Cardiac muscle cell (in vitro differentiated cells and primary cell): ENCODE data around the gene AADACL3. TPM values are rescaled to one million over a fixed set of nuclear protein-coding genes. Genes with fewer than 3 reads are reported as not detected.

Source experiments
- DNase-seq, 2 donors: peaks; one replicate each; pipeline versions ENCODE4 v3.0.0 to v3.0.0-alpha.2; 2010 to 2017; ENCODE audit warnings: low read depth in 1 of 2, low spot score in 1 of 2
- H3K27ac ChIP-seq: fragments of 200-600 bp; sonication (generic); 2 replicates; pipeline ENCODE4 v1.5.1; 2016
- H3K27me3 ChIP-seq: fragments of 200-600 bp; sonication (generic); 2 replicates; pipeline ENCODE4 v1.6.0; 2016; ENCODE audit warnings: control low read depth
- H3K36me3 ChIP-seq: fragments of 200-600 bp; sonication (generic); 2 replicates; pipeline ENCODE4 v1.5.1; 2016; ENCODE audit warnings: control low read depth
- H3K4me1 ChIP-seq: fragments of 200-600 bp; sonication (generic); 2 replicates; pipeline ENCODE4 v1.8.1; 2017; ENCODE audit warnings: low read depth, mild to moderate bottlenecking, mixed run types
- H3K4me3 ChIP-seq: fragments of 200-600 bp; sonication (generic); 2 replicates; pipeline ENCODE4 v1.5.1; 2016; ENCODE audit warnings: mild to moderate bottlenecking
- H3K9me3 ChIP-seq: fragments of 200-600 bp; sonication (generic); 2 replicates; pipeline ENCODE4 v1.5.1; 2017; ENCODE audit warnings: low read depth, mild to moderate bottlenecking, control low read depth
- polyA plus RNA-seq: library from polyadenylated mRNA; unstranded; fragments of >200 nt; fragmentation: Nextera tagmentation; extraction: Ambion mirVana; gene quantifications from 2 replicates; pipeline ENCODE4 v1.2.1, GENCODE V29; 2016
- total RNA-seq: library from RNA; depleted of rRNA; stranded (reverse); fragments of >200 nt; gene quantifications from 2 replicates; pipeline ENCODE4 v1.2.3, GENCODE V29; 2016
- TF ChIP-seq, protein P1 (sequence below): IDR thresholded peaks from 2 replicates; pipeline ENCODE4 v1.5.1; 2012; ENCODE audit warnings: low read depth, mild to moderate bottlenecking, low read length

AADACL3 gene
- total and polyA plus RNA-seq, 2 experiments from 2014 or later: not detected

DNA sequence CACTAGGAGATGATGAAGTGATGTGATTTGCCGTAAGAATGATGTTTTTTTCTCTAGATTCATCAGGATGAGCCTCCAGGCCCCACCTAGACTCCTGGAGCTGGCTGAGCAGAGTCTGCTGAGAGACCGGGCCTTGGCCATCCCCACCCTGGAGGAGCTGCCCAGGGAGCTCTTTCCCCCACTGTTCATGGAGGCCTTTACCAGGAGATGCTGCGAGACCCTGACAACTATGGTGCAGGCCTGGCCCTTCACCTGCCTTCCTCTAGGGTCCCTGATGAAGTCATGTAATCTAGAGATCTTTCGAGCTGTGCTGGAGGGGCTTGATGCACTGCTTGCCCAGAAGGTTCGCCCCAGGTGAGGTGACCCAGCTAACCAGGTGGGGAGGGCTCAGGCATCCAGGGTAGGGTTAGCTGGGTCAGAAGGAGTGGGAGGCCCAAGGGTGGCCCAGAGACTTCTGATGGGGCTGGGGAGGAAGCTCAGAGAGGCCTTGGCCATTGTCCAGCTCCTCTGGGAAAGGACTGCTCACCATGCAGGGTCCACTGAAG is 59.0 kb downstream of the AADACL3 start:
- DNase-seq: no peak
- Histone ChIP-seq H3K9me3 (no peaks in the 10 kb centered on the region), H3K36me3 (no peaks in the 10 kb centered on the region), H3K27ac (no peak overlapping the region), H3K27me3 (no peaks in the 10 kb centered on the region), H3K4me1 (no peaks in the 10 kb centered on the region), H3K4me3 (no peak overlapping the region)
- TF ChIP-seq, protein P1, sequence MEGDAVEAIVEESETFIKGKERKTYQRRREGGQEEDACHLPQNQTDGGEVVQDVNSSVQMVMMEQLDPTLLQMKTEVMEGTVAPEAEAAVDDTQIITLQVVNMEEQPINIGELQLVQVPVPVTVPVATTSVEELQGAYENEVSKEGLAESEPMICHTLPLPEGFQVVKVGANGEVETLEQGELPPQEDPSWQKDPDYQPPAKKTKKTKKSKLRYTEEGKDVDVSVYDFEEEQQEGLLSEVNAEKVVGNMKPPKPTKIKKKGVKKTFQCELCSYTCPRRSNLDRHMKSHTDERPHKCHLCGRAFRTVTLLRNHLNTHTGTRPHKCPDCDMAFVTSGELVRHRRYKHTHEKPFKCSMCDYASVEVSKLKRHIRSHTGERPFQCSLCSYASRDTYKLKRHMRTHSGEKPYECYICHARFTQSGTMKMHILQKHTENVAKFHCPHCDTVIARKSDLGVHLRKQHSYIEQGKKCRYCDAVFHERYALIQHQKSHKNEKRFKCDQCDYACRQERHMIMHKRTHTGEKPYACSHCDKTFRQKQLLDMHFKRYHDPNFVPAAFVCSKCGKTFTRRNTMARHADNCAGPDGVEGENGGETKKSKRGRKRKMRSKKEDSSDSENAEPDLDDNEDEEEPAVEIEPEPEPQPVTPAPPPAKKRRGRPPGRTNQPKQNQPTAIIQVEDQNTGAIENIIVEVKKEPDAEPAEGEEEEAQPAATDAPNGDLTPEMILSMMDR: no peak

DNA sequence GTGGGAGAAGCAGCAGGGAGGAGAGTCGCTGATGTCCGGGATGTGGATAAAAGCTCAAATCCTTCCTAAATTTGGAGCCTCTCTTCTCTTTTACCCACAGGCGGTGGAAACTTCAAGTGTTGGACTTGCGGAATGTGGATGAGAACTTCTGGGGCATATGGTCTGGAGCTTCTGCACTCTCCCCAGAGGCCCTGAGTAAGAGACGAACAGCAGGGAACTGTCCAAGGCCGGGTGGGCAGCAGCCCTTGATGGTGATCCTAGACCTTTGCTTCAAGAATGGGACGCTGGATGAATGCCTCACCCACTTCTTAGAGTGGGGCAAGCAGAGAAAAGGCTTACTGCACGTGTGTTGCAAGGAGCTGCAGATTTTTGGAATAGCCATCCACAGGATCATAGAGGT is 59.5 kb downstream of the AADACL3 start:
- H3K36me3 ChIP-seq: no peaks in the 10 kb centered on the region
- H3K4me3 ChIP-seq: no peak overlapping the region
- no peak for DNase-seq
- no peaks in the 10 kb centered on the region for H3K4me1 ChIP-seq
- H3K27ac ChIP-seq: no peak overlapping the region
- H3K9me3 ChIP-seq: no peaks in the 10 kb centered on the region
- H3K27me3 ChIP-seq: no peaks in the 10 kb centered on the region
- TF ChIP-seq, protein P1: no peak

DNA sequence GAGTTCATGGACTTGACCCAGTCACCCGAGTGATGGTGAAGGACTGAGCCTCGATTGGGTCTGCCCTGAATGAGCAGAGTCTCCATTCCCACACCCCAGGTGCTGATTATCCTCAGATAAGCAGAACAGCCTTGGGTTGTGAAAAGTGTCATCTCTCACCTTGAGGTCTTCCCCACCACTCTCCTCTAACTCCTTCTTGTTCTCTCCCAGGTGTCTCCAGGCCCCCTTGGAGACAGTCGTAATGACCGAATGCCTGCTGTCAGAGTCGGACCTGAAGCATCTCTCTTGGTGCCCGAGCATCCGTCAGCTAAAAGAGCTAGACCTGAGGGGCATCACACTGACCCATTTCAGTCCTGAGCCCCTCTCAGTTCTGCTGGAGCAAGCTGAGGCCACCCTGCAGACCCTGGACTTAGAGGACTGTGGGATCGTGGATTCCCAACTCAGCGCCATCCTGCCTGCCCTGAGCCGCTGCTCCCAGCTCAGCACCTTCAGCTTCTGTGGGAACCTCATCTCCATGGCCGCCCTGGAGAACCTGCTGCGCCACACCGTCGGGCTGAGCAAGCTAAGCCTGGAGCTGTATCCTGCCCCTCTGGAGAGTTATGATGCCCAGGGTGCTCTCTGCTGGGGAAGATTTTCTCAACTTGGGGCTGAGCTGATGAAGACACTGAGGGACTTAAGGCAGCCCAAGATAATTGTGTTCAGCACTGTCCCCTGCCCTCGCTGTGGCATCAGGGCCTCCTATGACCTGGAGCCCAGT is 61.1 kb downstream of the AADACL3 start:
- Histone ChIP-seq H3K4me3 (no peak overlapping the region), H3K9me3 (no peaks in the 10 kb centered on the region), H3K27me3 (no peaks in the 10 kb centered on the region), H3K4me1 (no peaks in the 10 kb centered on the region), H3K27ac (no peak overlapping the region), H3K36me3 (no peaks in the 10 kb centered on the region)
- TF ChIP-seq, protein P1: no peak
- no peak for DNase-seq

Other genes starting within 250 kb of the AADACL3 start
- gene DHRS3, start 97.9 kb upstream of the AADACL3 start, total RNA-seq: 12.5 and 19.5 TPM in 2 replicates
- 9.9 and 15.3 TPM in 2 replicates for gene DHRS3, start 97.9 kb upstream of the AADACL3 start, polyA plus RNA-seq
- gene AADACL4, start 72.0 kb upstream of the AADACL3 start, total RNA-seq: not detected in 2 replicates
- not detected in 2 replicates for gene AADACL4, start 72.0 kb upstream of the AADACL3 start, polyA plus RNA-seq
- not detected in 2 replicates for gene CFAP107, start 30.1 kb downstream of the AADACL3 start, total RNA-seq
- not detected in 2 replicates for gene CFAP107, start 30.1 kb downstream of the AADACL3 start, polyA plus RNA-seq
- not detected in 2 replicates for gene PRAMEF12, start 57.6 kb downstream of the AADACL3 start, total RNA-seq
- not detected in 2 replicates for gene PRAMEF12, start 57.6 kb downstream of the AADACL3 start, polyA plus RNA-seq
- not detected in 2 replicates for gene PRAMEF1, start 75.3 kb downstream of the AADACL3 start, total RNA-seq
- not detected in 2 replicates for gene PRAMEF1, start 75.3 kb downstream of the AADACL3 start, polyA plus RNA-seq
- gene PRAMEF11, start 115.3 kb downstream of the AADACL3 start, total RNA-seq: not detected in 2 replicates
- gene PRAMEF11, start 115.3 kb downstream of the AADACL3 start, polyA plus RNA-seq: not detected in 2 replicates
- gene HNRNPCL1, start 132.6 kb downstream of the AADACL3 start, total RNA-seq: not detected in 2 replicates
- gene HNRNPCL1, start 132.6 kb downstream of the AADACL3 start, polyA plus RNA-seq: not detected in 2 replicates
- gene PRAMEF2, start 141.0 kb downstream of the AADACL3 start, total RNA-seq: not detected in 2 replicates
- not detected in 2 replicates for gene PRAMEF2, start 141.0 kb downstream of the AADACL3 start, polyA plus RNA-seq
- gene PRAMEF4, start 170.1 kb downstream of the AADACL3 start, total RNA-seq: not detected in 2 replicates
- gene PRAMEF4, start 170.1 kb downstream of the AADACL3 start, polyA plus RNA-seq: not detected in 2 replicates
- gene PRAMEF10, start 182.2 kb downstream of the AADACL3 start, total RNA-seq: not detected in 2 replicates
- not detected in 2 replicates for gene PRAMEF10, start 182.2 kb downstream of the AADACL3 start, polyA plus RNA-seq
- gene PRAMEF7, start 200.5 kb downstream of the AADACL3 start, total RNA-seq: not detected in 2 replicates
- not detected in 2 replicates for gene PRAMEF7, start 200.5 kb downstream of the AADACL3 start, polyA plus RNA-seq
- gene PRAMEF6, start 231.5 kb downstream of the AADACL3 start, total RNA-seq: not detected in 2 replicates
- not detected in 2 replicates for gene PRAMEF6, start 231.5 kb downstream of the AADACL3 start, polyA plus RNA-seq